OCI-LY7 (cell line): ENCODE data around the gene PPP1R14C. TPM values are rescaled to one million over a fixed set of nuclear protein-coding genes. Genes with fewer than 3 reads are reported as not detected.

Source experiments
- BruUV-seq: library from RNA; stranded (reverse); fragments of 400-500 nt; replicated peaks from 2 replicates; lab custom pipeline; 2021; lab: Mats Ljungman, UMichigan
- CTCF ChIA-PET: fragments of 300-600 bp; sonication (Branson Sonifier 250); formaldehyde crosslinking; loops from one replicate; lab custom pipeline; 2022; ENCODE audit warnings: antibody characterized with exemption; ENCODE audit not compliant: unreplicated experiment; lab: Charles Lee
- POLR2A ChIA-PET: fragments of 300-600 bp; sonication (Branson Sonifier 250); formaldehyde crosslinking; loops from one replicate; lab custom pipeline; 2022; ENCODE audit warnings: antibody characterized with exemption; lab: Charles Lee
- DNase-seq: peaks from one replicate; pipeline ENCODE4 v3.0.0-alpha.2; 2015; ENCODE audit warnings: low spot score
- H2AFZ ChIP-seq: fragments of 200-600 bp; sonication (generic), shearing (Covaris generic); 2 replicates; pipeline ENCODE4 v1.6.1; 2014; ENCODE audit warnings: mild to moderate bottlenecking, antibody characterized with exemption, low read length, moderate library complexity
- H3K27ac ChIP-seq: fragments of 200-600 bp; sonication (generic); 2 replicates; pipeline ENCODE4 v1.5.1; 2014; ENCODE audit warnings: mixed run types, low read depth, mild to moderate bottlenecking, moderate library complexity, low read length, inconsistent platforms; ENCODE audit not compliant: poor library complexity, severe bottlenecking
- H3K36me3 ChIP-seq: fragments of 200-600 bp; sonication (generic); 2 replicates; pipeline ENCODE4 v1.6.1; 2014; ENCODE audit warnings: mild to moderate bottlenecking, antibody characterized with exemption, low read length, moderate library complexity, mixed read lengths; ENCODE audit not compliant: insufficient read depth
- H3K4me1 ChIP-seq: fragments of 200-600 bp; sonication (generic); 2 replicates; pipeline ENCODE4 v1.5.1; 2014; ENCODE audit warnings: mild to moderate bottlenecking, low read length; ENCODE audit not compliant: insufficient read depth, poor library complexity, severe bottlenecking
- H3K4me2 ChIP-seq: fragments of 200-600 bp; sonication (generic); 2 replicates; pipeline ENCODE4 v1.6.1; 2014; ENCODE audit warnings: mild to moderate bottlenecking, low read length
- H3K4me3 ChIP-seq: fragments of 200-600 bp; sonication (generic); 2 replicates; pipeline ENCODE4 v1.5.1; 2014; ENCODE audit warnings: mild to moderate bottlenecking, low read depth, low read length; ENCODE audit not compliant: poor library complexity, severe bottlenecking
- H3K79me2 ChIP-seq: fragments of 200-600 bp; sonication (generic); 2 replicates; pipeline ENCODE4 v1.6.1; 2016; ENCODE audit warnings: low read depth, mild to moderate bottlenecking, low read length, moderate library complexity, mixed read lengths; ENCODE audit not compliant: insufficient read depth
- H3K9me2 ChIP-seq: fragments of 200-600 bp; sonication (generic); 2 replicates; pipeline ENCODE4 v1.6.1; 2016; ENCODE audit warnings: mild to moderate bottlenecking, low read length, mixed read lengths; ENCODE audit not compliant: insufficient read depth
- H3K9me3 ChIP-seq: fragments of 200-600 bp; sonication (generic); 2 replicates; pipeline ENCODE4 v1.6.1; 2014; ENCODE audit warnings: mild to moderate bottlenecking, mixed run types, low read length, mixed read lengths
- H4K20me1 ChIP-seq: fragments of 200-600 bp; sonication (generic); 2 replicates; pipeline ENCODE4 v1.6.1; 2014; ENCODE audit warnings: mild to moderate bottlenecking, antibody characterized with exemption, low read length, moderate library complexity, mixed read lengths; ENCODE audit not compliant: insufficient read depth
- CTCF ChIP-seq: fragments of 200-600 bp; sonication (generic); conservative IDR thresholded peaks from 2 replicates; pipeline ENCODE4 v1.5.1; 2014; ENCODE audit warnings: mild to moderate bottlenecking, antibody characterized with exemption, low read length, moderate library complexity, mixed read lengths
- EZH2phosphoT487 ChIP-seq: fragments of 200-600 bp; sonication (generic); IDR thresholded peaks from 2 replicates; pipeline ENCODE4 v1.6.1; 2018; ENCODE audit warnings: low read depth, borderline replicate concordance, mild to moderate bottlenecking, mixed run types, antibody characterized with exemption, low read length, moderate library complexity, mixed read lengths
- intact Hi-C: fragments of 100-400 bp; cut with micrococcal nuclease; formaldehyde crosslinking; loops from one replicate; pipeline ENCODE4 v1.10.0; 2022; ENCODE audit not compliant: unreplicated experiment
- total RNA-seq, 2 experiments: library from RNA; depleted of rRNA in 1 of 2; stranded (reverse); fragments of >200 nt in 1 of 2; shearing (Covaris generic) in 1 of 2; gene quantifications; 2 replicates each; pipeline ENCODE4 v1.2.3, GENCODE V29; 2014 to 2022

Gene PPP1R14C
- total RNA-seq, 2 experiments from 2014 or later, result 1.8 TPM; not detected in 1

GRCh38 chr6:150293423-150294173 lies 150.8 kb downstream of the PPP1R14C start:
- H4K20me1 ChIP-seq, result no peaks in the 10 kb centered on the region
- no peak overlapping the region for H3K4me2 ChIP-seq
- ChIA-PET POLR2A (interaction anchor here (0.6 to 0.9 kb wide), 2 partner anchors 16 to 545 kb away, joined by 4 to 5 read pairs; no protein-coding TSS in a partner anchor), CTCF (no interaction called here)
- no peaks in the 10 kb centered on the region for H3K9me2 ChIP-seq
- no TSS peak for BruUV-seq
- intact Hi-C loops, result no loop called here
- no peaks in the 10 kb centered on the region for H3K79me2 ChIP-seq
- peaks cover 19% of the 10 kb centered on the region for H3K9me3 ChIP-seq
- no peaks in the 10 kb centered on the region for H3K4me1 ChIP-seq
- no peak overlapping the region for H3K4me3 ChIP-seq
- no peak for DNase-seq
- TF ChIP-seq EZH2phosphoT487 (no peak), CTCF (no peak)
- H3K36me3 ChIP-seq, result no peaks in the 10 kb centered on the region
- H2AFZ ChIP-seq, result no peak overlapping the region
- no peak overlapping the region for H3K27ac ChIP-seq

- CTCF ChIA-PET, result no interaction called here
- no TSS peak for BruUV-seq
- no peak for TF ChIP-seq EZH2phosphoT487
- TF ChIP-seq CTCF, result no peak
Observed at GRCh38 chr6:150296890-150297289, 154.0 kb downstream of the PPP1R14C start.

More at GRCh38 chr6:150296890-150297289, 154.0 kb downstream of the PPP1R14C start:
- no peak overlapping the region for H3K27ac ChIP-seq
- H3K4me2 ChIP-seq, result no peak overlapping the region
- H3K4me1 ChIP-seq, result no peaks in the 10 kb centered on the region
- H3K9me3 ChIP-seq, result peaks cover 19% of the 10 kb centered on the region
- no peaks in the 10 kb centered on the region for H3K36me3 ChIP-seq
- intact Hi-C loops, result no loop called here
- H3K9me2 ChIP-seq, result no peaks in the 10 kb centered on the region
- DNase-seq, result no peak
- POLR2A ChIA-PET, result no interaction called here
- H3K4me3 ChIP-seq, result no peak overlapping the region
- H3K79me2 ChIP-seq, result no peaks in the 10 kb centered on the region
- no peaks in the 10 kb centered on the region for H4K20me1 ChIP-seq
- H2AFZ ChIP-seq, result no peak overlapping the region
